Embryonic facial prominence (tissue), 1 donor: ENCODE results near the gene AP1M2.
"Not testable (repeated sequence)": the region's sequence is repeated elsewhere in the genome, so short reads cannot be mapped to it uniquely, and the experiment has no call there.

Experiments
- DNase-seq: peaks from one replicate; pipeline ENCODE4 v3.0.0-alpha.2; 2016; ENCODE audit errors: extremely low spot score

AP1M2 gene

GRCh38 chr19:10601999-10602329 lies 14.9 kb upstream of the AP1M2 start:
- DNase-seq: no peak

GRCh38 chr19:10600149-10600548 lies 13.0 kb upstream of the AP1M2 start:
- no peak for DNase-seq

GRCh38 chr19:10593820-10594637 lies 6.9 kb upstream of the AP1M2 start:
- DNase-seq: no peak

- no peak for DNase-seq
Measured at GRCh38 chr19:10593148-10593547, 6.0 kb upstream of the AP1M2 start.

GRCh38 chr19:10587839-10588150 lies 683 bp upstream of the AP1M2 start:
- DNase-seq: no peak

GRCh38 chr19:10586396-10586795 lies 716 bp downstream of the AP1M2 start:
- no peak for DNase-seq

- no peak for DNase-seq
Measured at GRCh38 chr19:10583036-10583776, 3.9 kb downstream of the AP1M2 start.

- no peak for DNase-seq
Measured at GRCh38 chr19:10582091-10582490, 5.0 kb downstream of the AP1M2 start.

GRCh38 chr19:10580979-10581631 lies 6.0 kb downstream of the AP1M2 start:
- DNase-seq: peak; percentile 84

- no peak for DNase-seq
Measured at GRCh38 chr19:10577951-10578350, 9.2 kb downstream of the AP1M2 start.

GRCh38 chr19:10575011-10575716 lies 11.9 kb downstream of the AP1M2 start:
- no peak for DNase-seq

GRCh38 chr19:10574462-10574861 lies 12.7 kb downstream of the AP1M2 start:
- no peak for DNase-seq

GRCh38 chr19:10573793-10574192 lies 13.3 kb downstream of the AP1M2 start:
- not testable (repeated sequence) for DNase-seq

GRCh38 chr19:10568826-10569651 lies 18.1 kb downstream of the AP1M2 start, which contains the start of gene CDKN2D:
CDKN2D (minus strand) TSS chr19:10568979; CDS start chr19:10568653, 326 bp downstream.
- peak; percentile 98 for DNase-seq

GRCh38 chr19:10568062-10568825 lies 18.9 kb downstream of the AP1M2 start:
- DNase-seq: no peak

GRCh38 chr19:10567656-10568055 lies 19.5 kb downstream of the AP1M2 start:
- no peak for DNase-seq

GRCh38 chr19:10566658-10567410 lies 20.3 kb downstream of the AP1M2 start:
- DNase-seq: no peak

GRCh38 chr19:10566408-10566657 lies 20.8 kb downstream of the AP1M2 start:
- no peak for DNase-seq

- peak; percentile 95 for DNase-seq
Measured at GRCh38 chr19:10565567-10566407, 21.3 kb downstream of the AP1M2 start, which contains the start of gene KRI1. KRI1 (minus strand) TSS chr19:10566010; CDS start chr19:10565999, 11 bp downstream.
